MV-4-11 (cell line): Measurements from ENCODE around the gene NIPSNAP2.
"Not testable (repeated sequence)": the region's sequence is repeated elsewhere in the genome, so short reads cannot be mapped to it uniquely, and the experiment has no call there.

Experiments
- DNase-seq: peaks from one replicate; lab custom pipeline; 2025; lab: John Stamatoyannopoulos, UW

The NIPSNAP2 gene

DNA sequence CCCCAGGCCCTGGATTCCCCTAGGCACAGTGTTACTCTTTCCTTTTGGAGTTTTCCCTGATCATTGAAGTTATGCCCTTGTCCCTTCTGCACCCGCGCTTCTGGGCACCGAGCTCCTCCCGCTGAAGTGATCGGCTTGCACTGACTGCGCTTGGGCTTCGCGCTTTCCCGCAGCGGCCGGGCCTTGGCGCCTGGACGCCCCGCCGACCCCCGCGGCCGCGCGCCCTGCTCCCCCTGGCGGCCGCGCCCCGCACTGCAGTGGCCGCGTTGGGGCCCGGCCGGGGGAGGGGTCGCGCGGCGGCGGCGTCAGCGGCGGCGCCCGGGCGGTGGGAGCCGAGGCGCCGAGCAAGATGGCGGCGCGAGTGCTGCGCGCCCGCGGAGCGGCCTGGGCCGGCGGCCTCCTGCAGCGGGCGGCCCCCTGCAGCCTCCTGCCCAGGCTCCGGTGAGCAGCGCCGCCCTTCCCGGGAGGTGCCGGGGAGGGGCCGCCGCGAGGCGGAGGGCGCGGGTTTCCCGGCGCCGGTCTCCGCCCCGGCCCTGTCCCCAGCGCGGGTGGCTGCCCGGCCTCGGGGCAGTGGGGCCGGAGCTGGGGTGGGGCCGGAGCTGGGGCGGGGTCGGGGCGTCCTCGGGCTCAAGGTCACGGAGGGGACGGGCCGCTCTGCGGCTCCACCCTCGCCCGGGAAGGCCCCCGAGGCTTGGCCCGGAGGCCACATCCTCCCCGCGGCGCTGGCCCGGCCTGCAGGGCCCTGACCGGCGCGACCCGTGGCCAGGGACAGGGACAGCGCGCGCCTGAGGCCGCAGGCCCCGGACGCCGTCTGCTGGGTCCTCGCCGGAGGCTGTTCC lies at the start of gene NIPSNAP2:
Gene NIPSNAP2 (plus strand): TSS at position 325 of the 839 bp plus-strand sequence. CDS start 25 bp downstream, at position 350.
- peak; percentile 31 for DNase-seq

DNA sequence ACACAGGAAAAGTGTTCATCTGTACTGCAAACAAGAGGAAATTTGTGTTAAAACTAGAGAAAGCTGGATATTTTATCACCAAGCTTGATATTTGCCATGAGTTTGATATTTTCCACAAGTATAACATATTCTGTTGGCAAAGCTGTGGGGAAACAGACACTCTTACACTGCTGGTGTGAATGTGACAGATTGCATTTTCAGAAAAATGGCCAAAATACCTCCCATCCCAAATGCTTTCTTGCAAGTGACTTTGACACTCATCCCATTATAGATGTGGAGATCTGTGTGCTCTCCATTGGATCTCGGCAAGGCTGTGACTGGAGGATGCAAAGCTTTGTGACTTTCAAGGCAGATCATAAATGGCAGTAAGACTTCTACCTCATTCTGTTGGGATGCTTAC lies 46.6 kb upstream of the NIPSNAP2 start:
- DNase-seq = no peak

DNA sequence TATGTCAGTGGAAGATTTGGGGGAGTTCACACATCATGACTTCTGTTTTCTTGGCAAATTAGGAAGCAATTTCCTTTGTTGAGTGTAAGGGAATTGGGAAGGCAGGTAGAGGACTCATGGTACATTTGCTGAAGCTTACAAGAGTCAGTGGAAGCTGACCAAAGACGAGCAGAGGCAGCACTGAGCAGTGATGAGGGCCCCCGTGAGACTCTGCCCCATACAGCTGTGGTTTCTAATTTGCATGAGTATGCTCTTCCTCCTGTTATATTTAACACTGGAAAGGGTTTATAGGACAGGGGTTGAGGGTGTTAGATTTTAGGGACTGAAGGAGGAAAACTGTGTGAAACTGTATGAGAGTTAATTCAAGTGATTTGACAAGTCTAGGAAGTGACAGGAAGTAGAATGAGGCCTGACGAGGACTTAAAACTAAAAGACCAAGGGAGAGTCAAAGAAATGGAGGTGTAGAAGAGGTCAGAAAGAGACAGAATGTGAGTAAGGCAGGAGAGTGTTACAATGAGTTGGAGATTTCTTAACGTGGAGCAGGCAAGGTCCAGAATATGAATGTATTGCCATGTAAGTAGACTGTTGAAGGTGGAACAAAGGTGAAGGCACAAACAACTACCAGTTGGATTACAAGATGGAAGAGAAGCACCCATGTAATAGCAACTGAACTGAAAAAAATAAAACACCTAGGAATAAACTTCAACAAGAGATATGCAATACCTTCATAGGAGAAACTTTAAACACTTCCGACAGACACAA lies 36.2 kb upstream of the NIPSNAP2 start:
- DNase-seq = no peak

GRCh38 chr7:55931421-55932151 lies 32.8 kb upstream of the NIPSNAP2 start:
- no peak for DNase-seq

GRCh38 chr7:55939514-55940123 lies 24.8 kb upstream of the NIPSNAP2 start:
- DNase-seq = no peak

DNA sequence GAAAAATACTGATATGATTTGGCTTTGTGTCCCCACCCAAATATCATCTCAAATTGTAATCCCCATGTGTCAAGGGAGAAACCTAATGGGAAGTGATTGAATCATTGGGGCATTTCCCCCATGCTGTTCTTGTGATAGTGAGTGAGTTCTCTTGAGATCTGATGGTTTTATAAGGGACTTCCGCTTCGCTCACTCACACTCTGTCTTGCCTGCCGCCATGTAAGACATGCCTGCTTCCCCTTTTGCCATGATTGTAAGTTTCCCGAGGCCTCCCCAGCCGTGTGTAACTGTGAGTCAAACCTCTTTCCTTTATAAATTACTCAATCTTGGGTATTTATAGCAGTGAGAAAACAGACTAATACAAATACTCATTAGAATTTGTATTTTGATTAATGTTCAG lies 17.8 kb upstream of the NIPSNAP2 start:
- DNase-seq = no peak

GRCh38 chr7:55951637-55952351 lies 12.6 kb upstream of the NIPSNAP2 start, which contains the start of gene MRPS17:
Gene MRPS17, plus strand, starts transcription at chr7:55951877. Its CDS starts 1,319 bp downstream, at chr7:55953196.
- peak; percentile 78 for DNase-seq

- DNase-seq = not testable (repeated sequence)
Measured at GRCh38 chr7:55952352-55952671, 12.1 kb upstream of the NIPSNAP2 start.

DNA sequence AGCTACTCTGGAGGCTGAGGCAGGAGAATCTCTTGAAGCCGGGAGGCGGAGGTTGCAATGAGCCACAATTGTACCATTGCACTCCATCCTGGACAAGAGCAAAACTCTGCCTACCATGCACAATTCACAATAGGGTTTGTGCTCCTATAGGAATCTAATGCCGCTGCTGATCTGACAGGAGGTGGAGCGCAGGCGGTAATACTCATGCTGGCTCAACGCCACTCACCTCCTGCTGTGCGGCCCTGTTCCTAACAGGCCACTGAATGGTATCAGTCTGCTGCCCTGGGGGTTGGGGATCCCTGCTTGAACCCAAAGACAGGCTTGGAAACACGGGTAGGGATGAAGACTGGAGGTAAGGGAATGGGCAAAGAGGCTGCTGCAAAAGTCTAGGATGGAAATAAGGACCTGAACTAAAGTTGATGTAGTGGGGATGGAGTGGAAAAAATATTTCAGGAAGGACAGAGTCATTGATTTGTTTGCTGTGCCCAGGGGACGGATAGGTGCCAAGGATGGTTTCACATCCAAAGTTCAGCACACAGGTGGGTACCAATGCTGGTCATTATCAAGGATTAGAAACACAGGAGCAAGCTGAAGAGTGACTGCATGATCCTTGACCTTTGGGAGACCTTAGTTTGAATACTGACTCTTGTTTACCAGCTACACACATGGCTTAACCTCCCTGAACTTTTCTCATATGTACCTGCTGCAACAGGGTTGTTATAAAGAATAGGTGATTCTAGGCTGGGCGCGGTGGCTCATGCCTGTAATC lies 10.5 kb upstream of the NIPSNAP2 start:
- DNase-seq = no peak

DNA sequence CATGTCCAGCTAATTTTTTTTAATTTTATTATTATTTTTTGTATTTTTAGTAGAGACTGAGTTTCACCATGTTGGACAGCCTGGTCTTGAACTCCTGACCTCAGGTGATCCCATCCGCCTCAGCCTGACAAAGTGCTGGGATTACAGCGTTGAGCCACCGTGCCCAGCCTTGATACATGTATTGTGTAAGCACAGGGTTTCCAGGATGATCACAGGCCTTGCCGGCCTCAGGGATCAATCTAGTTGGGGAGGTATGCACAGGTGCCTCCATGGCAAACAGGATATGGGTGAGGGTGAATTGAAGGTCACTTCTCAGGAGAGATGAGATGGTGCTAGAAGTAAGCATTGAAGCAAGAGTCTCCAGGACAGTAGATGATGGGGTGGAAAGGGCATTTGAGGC lies 7.2 kb upstream of the NIPSNAP2 start:
- no peak for DNase-seq

DNA sequence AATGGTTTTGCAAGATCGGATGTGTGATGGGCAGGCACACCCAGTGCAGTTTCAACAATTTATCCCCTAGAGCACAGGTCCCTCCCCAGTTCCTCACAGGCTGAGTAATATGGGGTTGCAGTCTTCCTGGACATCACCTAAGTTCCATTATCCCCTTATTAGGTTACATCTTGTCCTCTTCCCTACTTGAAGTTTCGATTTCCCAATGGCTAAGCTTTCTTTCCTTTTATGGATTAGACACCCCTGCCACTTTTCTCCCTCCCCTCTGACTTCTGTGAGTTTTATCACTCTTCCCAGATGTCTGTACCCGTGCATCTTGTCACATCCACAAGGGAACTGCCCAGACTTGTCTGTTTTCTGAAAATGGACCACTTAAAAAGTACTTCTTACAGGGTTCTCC lies 2.4 kb upstream of the NIPSNAP2 start:
- no peak for DNase-seq

GRCh38 chr7:55963584-55964168 lies 709 bp upstream of the NIPSNAP2 start:
- DNase-seq = no peak

- DNase-seq = no peak
Measured at GRCh38 chr7:55965100-55965470, 700 bp downstream of the NIPSNAP2 start.

GRCh38 chr7:55965805-55966421 lies 1.5 kb downstream of the NIPSNAP2 start:
- no peak for DNase-seq

DNA sequence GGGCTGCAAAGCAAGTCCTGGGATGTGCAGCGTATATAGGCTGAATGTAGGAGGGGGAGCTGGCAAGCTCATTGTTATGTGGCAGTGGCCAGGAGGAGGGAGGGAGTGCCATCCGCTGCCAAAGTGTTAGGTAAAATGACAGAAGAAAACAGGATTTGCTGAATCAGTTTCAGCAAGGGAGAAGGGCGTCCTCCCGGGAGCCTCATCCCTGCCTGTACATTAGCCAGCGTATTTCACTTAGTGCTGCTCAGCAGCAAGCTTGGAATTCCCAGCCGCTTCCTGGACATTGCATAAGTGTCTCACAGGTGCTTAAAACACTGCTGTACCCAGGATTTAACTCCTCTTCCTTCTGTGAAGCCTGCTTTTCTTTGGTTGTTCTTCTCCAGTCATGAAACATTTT lies 2.5 kb downstream of the NIPSNAP2 start:
- DNase-seq = no peak

- DNase-seq = no peak
Measured at GRCh38 chr7:55969391-55969790, 5.0 kb downstream of the NIPSNAP2 start.

DNA sequence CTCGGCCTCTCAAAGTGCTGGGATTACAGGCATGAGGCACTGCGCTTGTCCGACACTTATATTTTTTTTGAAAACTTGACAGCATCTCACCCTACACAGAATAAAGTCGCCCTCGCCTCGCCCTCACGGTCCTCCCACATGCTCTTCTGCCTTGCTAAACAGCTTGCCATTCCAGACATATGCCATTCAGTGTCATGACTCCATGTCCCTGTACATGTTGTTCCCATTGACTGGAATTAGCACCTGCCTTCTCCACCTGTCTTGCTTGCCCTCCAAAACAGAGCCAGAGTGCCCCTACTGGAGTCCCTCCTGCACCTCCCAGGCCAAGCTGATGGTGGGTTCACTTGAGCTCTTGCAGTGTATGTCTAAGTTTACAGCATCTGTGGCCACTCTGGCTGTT lies 6.2 kb downstream of the NIPSNAP2 start:
- no peak for DNase-seq

GRCh38 chr7:55970978-55971377 lies 6.6 kb downstream of the NIPSNAP2 start:
- no peak for DNase-seq

GRCh38 chr7:55973747-55974250 lies 9.4 kb downstream of the NIPSNAP2 start:
- DNase-seq = no peak
